Stimulated activated CD4-positive, alpha-beta T cell treated with anti-CD3 and anti-CD28 coated beads, TNF-alpha, amount 100 ng/mL, for 1 hour (primary cell): ENCODE data around the gene UGT1A3.

Source experiments
- DNase-seq, 3 donors: peaks; one replicate each; pipeline ENCODE4 v3.0.0-alpha.2; 2020; ENCODE audit warnings: low read depth in 3 of 3, low spot score in 1 of 3

UGT1A3 gene

DNA sequence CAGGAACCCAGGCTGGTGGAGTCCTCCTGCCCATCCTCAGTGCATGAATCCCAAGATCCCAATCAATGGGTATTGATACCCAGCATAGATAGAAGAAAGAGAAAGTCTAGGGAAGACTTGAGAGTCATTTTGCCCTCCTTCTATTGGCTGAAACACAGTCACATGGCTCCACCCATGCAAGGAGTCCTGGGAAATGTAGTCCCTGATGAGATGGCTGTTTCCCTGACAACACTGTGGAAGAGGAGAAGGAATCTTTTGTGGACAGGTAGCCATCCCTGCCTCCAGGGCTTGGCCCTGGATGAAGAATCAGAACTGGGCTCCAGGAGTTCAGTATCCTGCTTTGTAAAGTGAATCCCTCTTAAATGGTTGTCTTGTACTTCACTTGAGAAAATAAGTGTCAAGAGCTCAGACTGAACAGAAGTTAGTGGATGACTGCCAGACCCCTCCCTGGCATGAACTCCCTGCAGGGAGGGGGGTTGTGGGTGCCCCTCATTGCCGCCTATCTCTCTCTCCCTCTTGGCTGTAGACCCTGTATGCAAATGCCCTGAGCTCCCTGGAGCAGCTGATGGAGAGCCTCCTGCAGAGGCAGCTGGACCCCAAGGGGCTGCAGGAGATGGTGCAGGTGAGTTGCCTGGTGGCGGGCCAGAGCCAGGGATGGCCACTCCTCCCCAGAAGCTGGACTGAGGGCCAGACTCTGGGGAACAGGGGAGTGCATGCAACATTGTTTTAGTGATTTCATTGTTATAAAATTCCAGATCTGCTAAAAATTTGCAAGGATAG, 85.4 kb downstream of the UGT1A3 start:
- DNase-seq, result no peak

DNA sequence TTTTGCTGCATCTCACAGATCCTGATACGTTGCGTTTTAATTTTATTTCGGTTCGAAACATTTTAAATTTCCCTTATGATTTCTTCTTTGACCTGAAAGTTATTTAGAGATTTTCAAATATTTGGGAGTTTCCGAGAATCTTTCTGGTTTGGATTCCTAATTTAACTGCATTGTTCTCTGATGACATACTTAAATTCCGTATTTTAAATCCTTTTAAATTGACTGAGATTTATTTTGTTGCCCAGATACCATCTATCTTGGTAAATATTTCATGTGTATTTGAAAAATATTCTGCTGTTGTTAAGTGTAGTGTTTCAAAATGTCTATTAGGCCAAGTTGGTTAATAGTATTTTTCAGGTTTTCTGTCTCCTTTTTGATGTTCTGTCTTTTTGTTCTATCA, 87.0 kb downstream of the UGT1A3 start:
- no peak for DNase-seq

DNA sequence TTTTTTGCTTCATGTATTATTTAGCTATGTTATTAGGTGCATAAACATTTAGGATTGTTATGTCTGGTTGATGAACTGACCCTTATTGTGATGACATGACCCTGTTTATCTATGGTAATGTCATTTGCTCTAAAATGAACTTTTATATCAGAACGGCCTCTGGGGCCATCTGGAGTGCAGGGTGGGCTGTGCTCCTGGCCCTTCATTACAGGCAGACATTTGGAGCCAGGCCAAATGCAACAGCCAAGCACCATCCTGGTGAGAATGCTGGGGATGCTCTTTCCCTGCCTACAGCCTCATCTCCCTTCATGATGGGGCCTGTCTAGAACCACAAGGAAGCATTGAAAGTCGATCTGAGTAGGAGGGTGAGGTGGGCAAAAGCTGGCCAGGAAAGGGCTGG, 87.5 kb downstream of the UGT1A3 start:
- DNase-seq, result no peak

DNA sequence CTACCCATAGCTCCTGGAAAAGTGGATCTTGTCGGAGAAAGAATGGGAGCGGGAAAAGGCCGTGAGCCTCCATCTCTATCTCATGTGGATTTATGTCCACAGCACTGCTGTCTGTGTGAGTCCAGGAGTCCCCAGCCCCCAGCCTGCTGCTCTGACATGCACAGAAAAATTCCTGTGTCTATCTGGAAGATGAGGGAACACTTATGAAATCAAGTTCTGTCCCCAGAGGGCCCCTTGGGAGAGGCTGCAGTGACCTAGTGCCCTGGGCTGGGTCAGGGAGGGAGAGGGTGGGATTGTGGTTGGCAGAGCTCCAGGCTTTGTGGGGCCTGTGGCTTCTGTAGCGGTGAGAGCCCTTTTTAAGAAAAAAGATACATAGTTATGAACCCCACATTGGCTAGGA, 87.9 kb downstream of the UGT1A3 start:
- DNase-seq, result no peak

DNA sequence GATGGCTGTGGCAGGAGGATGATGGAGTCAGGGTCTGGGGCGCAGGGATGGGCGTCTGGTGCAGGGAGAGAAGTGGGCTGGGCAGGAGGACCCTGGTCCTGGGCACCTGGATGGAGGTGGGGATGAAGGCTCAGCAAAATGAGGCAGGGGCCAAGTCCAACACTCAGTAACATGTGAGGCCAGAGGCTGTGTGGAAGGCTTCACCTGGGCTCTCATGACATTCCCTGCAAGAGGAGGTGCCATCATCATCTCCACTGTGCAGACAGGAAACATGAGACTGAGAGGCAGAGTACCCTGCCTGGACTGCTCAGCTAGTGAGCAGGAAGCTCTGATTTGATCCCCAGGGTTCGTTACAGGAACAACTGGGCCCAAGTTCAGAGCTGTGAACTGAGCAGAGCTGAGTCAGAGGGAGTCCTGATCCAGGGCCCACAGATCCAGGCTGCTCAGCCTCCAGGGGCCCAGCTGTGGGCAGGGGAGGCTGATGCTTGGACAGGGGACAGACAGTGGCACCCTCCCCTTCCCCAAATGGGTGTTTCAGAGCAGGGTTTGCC, 88.6 kb downstream of the UGT1A3 start:
- DNase-seq, result no peak

DNA sequence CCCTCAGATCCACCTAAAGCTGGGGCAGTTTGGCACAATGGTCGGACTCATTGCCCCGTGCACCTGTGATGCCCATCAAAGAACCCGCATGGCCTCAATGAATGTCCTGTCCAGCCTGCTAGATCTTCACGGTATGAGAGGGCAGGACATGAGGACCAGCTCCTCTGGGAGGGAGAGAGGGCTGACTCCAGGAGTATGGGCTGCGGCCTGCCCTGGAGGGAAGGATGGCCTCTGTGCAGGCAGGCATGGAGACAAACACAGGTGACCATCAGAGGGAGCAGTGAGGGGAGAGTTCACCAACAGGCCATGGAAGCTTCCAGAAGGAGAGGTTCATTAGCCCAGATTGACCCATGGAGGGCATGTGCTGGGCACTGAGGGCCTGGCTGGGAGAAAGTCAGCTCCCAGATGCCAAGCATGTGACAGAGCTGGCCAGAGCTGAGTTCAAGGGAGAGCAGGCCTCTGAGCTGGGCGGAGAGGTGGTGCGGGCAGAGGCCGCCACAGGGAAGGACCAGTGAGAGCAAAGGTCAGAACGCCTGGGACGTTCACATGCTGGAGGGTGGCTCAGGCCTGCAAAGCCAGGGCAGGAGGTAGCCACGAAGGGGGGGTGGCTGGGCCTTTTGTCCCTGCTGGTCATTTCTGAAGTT, 89.3 kb downstream of the UGT1A3 start:
- DNase-seq, result no peak

DNA sequence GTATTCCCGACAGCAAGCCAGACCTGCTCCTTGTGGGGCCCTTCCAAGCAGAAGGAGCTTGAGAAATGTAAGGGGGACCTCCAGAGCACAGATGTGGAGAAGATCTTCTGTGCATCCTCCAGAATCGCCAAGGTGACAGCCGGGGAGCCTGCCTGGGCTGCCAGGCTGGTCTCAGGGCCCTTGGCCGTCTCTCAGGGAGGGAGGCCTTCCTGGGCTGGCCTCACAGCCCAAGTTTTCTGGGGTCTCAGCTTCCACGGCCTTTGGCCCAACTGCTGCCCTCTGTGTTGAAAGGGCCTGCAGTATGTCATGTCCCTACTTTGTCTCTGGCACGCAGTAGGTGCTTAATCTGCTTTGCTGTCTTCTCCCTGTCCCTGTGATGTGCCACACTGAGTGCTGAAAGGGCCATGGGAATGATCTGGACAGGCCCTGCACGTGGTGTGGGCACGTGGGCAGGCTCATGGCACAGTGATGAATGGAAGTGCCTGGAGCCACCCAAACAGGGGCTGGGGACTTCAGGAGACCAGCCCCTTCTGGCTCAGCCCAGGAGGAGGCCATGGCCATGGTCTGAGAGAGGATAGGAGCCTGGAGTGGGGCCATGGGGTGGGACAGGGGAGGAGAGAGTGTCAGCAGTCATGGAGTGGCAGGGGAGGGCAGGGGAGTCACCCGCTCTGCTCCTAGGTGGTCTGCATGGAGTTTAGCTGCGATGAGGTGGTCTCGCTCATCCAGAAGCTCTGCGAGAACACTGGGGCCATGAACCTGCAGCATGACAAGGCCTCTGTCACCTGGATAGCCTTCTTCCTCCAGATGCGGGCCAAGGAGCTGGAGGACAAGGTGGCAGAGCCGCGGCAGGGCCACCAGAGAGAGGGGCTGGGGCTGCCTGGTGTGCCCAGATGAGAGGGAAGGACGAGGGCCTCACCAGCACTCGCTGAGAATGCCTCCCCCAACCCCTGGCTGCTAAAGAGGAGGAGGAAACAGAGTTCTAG, 90.1 kb downstream of the UGT1A3 start:
- no peak for DNase-seq

DNA sequence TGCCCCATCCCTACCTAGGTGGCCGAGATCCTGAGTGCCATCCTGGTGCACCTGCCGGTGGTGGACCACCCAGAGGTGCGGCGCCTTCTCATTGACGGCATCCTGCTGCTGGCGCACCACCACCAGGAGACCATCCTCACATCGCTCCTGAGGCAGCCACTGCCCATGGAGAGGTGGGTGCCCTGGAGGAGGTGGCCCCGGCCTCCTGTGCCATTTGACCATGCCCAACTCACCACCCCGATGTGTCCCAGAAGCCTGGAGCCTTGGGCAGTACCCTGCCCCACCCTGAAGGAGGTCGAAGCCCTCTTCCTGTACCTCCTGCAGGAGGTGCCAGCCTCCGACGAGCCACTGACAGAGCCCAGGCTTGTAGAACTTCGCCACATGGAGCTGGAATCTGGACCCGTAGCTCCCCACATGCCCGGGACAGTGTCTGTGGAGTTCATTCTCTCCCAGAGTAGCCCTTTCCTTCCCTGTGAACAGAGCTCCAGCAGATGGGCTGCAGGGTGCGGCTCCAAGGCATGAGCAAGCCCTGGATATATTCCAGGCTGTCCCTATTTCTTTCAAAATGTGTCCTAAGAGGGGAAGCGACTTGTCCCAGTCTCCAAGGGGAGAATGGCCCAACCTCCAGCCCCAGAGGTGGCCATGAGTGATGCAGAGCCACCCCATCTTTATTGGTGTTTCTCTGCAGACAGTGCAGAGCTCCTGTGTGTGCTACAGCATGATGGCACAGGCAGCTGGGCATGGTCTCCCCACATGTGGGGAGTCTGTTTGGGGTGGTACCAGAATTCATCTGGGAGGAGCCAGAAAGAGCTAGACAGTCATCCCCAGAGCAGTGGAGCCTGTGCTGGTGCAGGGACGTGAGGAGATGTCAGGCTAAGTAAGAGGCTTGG, 91.3 kb downstream of the UGT1A3 start:
- no peak for DNase-seq

DNA sequence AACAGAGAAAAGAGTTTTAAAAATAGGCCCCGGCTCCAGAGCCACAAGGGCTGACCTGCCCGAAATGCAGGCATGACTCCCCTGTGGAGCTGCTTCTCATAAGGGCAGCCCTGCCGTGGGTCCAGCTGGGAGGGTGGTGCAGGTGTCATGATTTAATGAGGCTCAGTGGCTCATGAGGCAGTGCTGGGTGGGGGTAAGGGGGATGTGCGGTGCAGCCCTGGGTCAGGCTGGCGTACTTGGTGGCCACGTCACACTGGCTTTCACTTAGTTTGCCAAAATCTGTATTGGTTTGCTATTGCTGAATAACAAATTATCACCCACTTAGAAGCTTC, 91.9 kb downstream of the UGT1A3 start:
- DNase-seq, result no peak

DNA sequence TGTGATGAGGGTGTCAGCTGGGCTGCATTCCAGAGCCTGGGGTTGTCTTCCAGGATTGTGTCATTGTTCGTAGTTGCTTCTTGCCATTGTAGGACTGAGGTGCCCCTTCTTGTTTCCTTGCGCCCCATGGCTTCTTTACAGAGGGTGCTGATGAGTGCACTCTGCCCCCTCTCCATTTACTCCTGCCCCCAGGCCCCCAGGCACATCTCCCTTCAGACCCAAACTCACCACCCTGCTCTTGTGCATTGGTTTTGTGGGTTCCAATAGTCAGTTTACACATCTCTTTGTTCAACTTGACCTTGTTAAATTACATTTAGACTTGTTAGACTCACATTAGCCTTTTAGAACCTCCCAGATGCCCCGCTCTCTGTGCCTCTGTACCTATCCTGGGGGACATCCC, 92.4 kb downstream of the UGT1A3 start:
- DNase-seq, result no peak

DNA sequence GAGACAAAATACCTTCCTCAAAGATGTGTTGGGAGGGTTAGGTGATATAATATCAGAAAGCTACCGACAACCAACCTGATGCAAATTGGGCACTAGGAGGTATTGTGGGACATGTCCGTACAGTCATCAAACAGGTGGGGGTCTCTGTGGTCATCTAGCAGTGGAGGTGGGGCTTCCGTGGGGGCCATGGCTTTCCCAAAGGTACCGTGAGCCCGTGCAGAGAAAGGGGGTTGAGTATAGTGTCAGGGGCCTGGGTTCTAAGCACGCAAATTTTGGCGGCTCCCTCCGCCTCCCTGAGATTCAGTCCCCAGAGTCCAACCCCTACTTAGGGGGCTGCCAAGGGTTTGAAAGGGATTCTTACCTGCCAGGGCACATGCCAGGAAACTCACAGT, 92.9 kb downstream of the UGT1A3 start:
- no peak for DNase-seq

DNA sequence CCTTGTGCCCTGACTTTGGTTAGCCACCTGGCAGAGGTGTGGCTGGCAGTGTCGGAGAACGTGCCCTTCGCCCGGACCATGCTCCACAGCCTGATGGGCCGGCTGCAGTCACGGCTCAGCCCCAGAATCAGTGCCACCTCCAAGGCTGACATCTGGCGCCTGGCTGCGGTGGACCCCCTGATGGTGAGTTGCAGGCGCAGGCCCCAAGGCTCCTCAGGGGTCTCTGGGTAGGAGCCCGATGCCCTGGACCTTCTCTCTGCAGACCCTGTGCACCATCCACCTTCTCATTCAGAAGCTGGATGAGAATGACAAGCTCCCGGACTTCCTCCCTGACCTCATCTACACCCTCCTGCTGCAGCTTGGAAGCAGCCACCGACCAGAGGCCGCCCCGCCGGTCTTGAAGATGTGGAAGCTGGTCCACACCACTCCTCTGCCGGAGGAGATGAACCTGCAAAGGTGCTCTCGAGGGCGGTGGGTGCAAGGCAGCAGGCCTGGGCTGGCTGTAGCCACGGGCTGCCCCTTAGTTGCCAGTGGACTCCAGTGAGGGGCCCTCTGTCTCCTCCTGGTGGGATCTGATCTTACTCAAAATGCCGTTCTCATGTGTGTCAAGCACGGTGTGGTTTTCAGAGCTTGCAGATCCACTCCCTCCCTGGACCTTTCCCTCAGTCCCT, 93.4 kb downstream of the UGT1A3 start:
- no peak for DNase-seq
